ENCODE measurements around the gene DNMBP.

The DNMBP gene

GRCh38 chr10:99832439-99832838 lies 177.3 kb downstream of the DNMBP start:
- Histone ChIP-seq H3K4me1 (ENCODE audit: control insufficient read depth, insufficient read depth, low read length) (no peaks in the 10 kb centered on the region), H3K27me3 (ENCODE audit: control insufficient read depth, insufficient read depth, low read length) (no peaks in the 10 kb centered on the region), H3K4me3 (ENCODE audit: low read length) (no peak overlapping the region), H3K36me3 (ENCODE audit: control insufficient read depth, insufficient read depth, low read length) (no peaks in the 10 kb centered on the region), H3K27ac (ENCODE audit: low read depth, low read length) (no peak overlapping the region), H3K9ac (ENCODE audit: low read length) (no peak overlapping the region)

GRCh38 chr10:99828464-99828863 lies 181.3 kb downstream of the DNMBP start:
- H3K36me3 ChIP-seq (ENCODE audit: control insufficient read depth, insufficient read depth, low read length): no peaks in the 10 kb centered on the region
- no peak overlapping the region for H3K4me3 ChIP-seq (ENCODE audit: low read length)
- no peaks in the 10 kb centered on the region for H3K4me1 ChIP-seq (ENCODE audit: control insufficient read depth, insufficient read depth, low read length)
- no peak overlapping the region for H3K27ac ChIP-seq (ENCODE audit: low read depth, low read length)
- H3K9ac ChIP-seq (ENCODE audit: low read length): no peak overlapping the region
- no peaks in the 10 kb centered on the region for H3K27me3 ChIP-seq (ENCODE audit: control insufficient read depth, insufficient read depth, low read length)

- Histone ChIP-seq H3K27me3 (ENCODE audit: control insufficient read depth, insufficient read depth, low read length) (no peaks in the 10 kb centered on the region), H3K4me3 (ENCODE audit: low read length) (no peak overlapping the region), H3K36me3 (ENCODE audit: control insufficient read depth, insufficient read depth, low read length) (no peaks in the 10 kb centered on the region), H3K27ac (ENCODE audit: low read depth, low read length) (no peak overlapping the region), H3K4me1 (ENCODE audit: control insufficient read depth, insufficient read depth, low read length) (no peaks in the 10 kb centered on the region), H3K9ac (ENCODE audit: low read length) (no peak overlapping the region)
These were observed 181.8 kb downstream of the DNMBP start for GRCh38 chr10:99827936-99828335.
